ENCODE measurements around the gene NHSL1. TPM values are rescaled to one million over a fixed set of nuclear protein-coding genes. Genes with fewer than 3 reads are reported as not detected.
A peak's percentile ranks its signal among the peaks of the same experiment; 100 is the strongest.

NHSL1 gene
- polyA plus RNA-seq, 4 donors, result 11.3 to 71.0 (median 23.8) TPM

DNA sequence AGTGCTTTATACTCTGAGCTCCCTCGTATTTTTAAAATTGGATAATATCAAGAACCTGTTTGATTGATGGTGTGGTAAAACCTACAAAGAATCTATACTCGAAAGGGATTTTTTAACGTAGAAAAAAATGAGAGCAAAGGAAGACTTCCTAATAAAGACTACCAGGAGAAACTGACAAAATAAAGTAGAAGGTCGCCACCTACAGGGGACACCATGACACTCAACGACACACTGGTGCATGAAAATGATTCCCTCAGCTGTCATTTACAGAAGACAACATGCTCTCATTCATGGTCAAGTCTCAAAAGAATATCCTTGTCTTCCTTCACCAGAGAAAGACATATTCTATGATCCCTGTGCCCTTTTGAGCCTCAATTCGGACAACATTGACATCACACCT is 10.1 kb upstream of the NHSL1 start:
- Histone ChIP-seq H3K4me1 (ENCODE audit: control insufficient read depth in 3 of 3, insufficient read depth in 2 of 3, low read depth in 1 of 3, low read length in 2 of 3) (peaks cover 0 to 23% (median 0%) of the 10 kb centered on the region in 3 donors), H3K36me3 (ENCODE audit: control insufficient read depth in 3 of 3, insufficient read depth in 2 of 3, low read depth in 1 of 3, low read length in 3 of 3) (no peaks in the 10 kb centered on the region), H3K27me3 (ENCODE audit: control insufficient read depth in 3 of 3, insufficient read depth in 3 of 3, low read length in 3 of 3) (no peaks in the 10 kb centered on the region), H3K4me3 (ENCODE audit: low read depth in 1 of 3, low read length in 3 of 3) (no peak overlapping the region), H3K27ac (ENCODE audit: low read depth in 1 of 3, low read length in 2 of 3) (peak overlapping the region in 1 of 3 donors; percentile 96), H3K9me3 (ENCODE audit: control insufficient read depth in 2 of 2, insufficient read depth in 1 of 2, low read depth in 1 of 2, low read length in 1 of 2) (no peaks in the 10 kb centered on the region)
- WGBS, 3 donors, result 4 to 20% (median 11%) methylated on average over 6 of the region's 6 CpGs
- peak; percentile 83 for DNase-seq
- FAIRE-seq, result no peak

DNA sequence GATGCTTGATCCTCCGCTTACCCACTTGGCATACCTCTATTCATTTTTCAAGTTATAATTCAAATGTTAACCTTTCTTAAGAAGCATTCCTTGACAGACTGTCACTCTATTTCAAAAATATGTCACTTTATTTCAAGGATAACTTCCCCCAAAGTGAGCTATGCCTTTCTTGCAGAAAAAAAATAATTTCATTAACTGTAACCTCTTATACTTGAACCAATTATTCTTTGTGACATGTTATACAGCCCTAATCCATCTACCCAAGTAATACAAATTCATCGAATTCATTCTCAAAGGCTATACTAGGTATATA is 9.3 kb upstream of the NHSL1 start:
- FAIRE-seq, result no peak

DNA sequence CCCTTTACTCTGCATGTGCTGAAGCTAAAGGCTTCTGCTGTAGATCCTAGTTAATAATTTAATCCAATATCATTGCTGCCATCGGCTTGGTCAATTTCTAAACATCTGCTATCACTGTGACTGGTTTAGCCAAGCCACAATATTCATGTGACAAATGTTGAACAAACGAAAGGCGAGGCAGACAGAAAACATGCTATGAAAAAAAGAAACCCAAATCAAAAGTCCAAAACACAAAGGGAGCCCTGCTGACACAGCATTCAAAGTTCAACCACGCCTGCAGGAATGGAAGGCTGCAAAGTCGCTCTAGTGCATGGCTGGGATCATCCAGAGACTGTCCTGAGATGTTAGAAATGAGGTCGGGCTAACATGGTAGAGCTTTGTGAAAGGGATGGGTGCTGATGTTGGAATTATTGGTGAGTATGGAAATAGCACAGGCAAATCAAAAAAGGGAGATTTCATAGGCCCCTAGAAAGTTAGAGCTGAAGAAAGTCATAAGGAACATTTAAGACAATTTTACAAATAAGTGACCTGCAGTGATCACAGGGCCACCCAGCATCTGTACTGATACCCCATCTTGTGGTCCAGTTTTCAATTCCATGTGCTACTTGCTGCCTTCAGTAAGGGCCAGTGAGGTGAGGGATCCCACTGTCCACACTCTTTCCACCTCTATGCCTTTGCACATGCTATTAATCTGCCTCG is 8.8 kb upstream of the NHSL1 start:
- no peaks in the 10 kb centered on the region for H3K27me3 ChIP-seq (ENCODE audit: control insufficient read depth in 3 of 3, insufficient read depth in 3 of 3, low read length in 3 of 3)
- H3K9me3 ChIP-seq (ENCODE audit: control insufficient read depth in 2 of 2, insufficient read depth in 1 of 2, low read depth in 1 of 2, low read length in 1 of 2), result no peaks in the 10 kb centered on the region
- no peaks in the 10 kb centered on the region for H3K36me3 ChIP-seq (ENCODE audit: control insufficient read depth in 3 of 3, insufficient read depth in 2 of 3, low read depth in 1 of 3, low read length in 3 of 3)
- peak overlapping the region in 1 of 3 donors; percentile 96 for H3K27ac ChIP-seq (ENCODE audit: low read depth in 1 of 3, low read length in 2 of 3)
- WGBS, 3 donors, result 17 to 54% (median 33%) methylated on average over 7 of the region's 7 CpGs
- H3K4me3 ChIP-seq (ENCODE audit: low read depth in 1 of 3, low read length in 3 of 3), result no peak overlapping the region
- peak; percentile 84 to 96 for DNase-seq
- H3K4me1 ChIP-seq (ENCODE audit: control insufficient read depth in 3 of 3, insufficient read depth in 2 of 3, low read depth in 1 of 3, low read length in 2 of 3), result peaks cover 0 to 33% (median 0%) of the 10 kb centered on the region in 3 donors
- no peak for FAIRE-seq

More for the DNA sequence above, 9.3 kb upstream of the NHSL1 start:
- peaks cover 0 to 28% (median 0%) of the 10 kb centered on the region in 3 donors for H3K4me1 ChIP-seq (ENCODE audit: control insufficient read depth in 3 of 3, insufficient read depth in 2 of 3, low read depth in 1 of 3, low read length in 2 of 3)
- no peaks in the 10 kb centered on the region for H3K9me3 ChIP-seq (ENCODE audit: control insufficient read depth in 2 of 2, insufficient read depth in 1 of 2, low read depth in 1 of 2, low read length in 1 of 2)
- no peak overlapping the region for H3K4me3 ChIP-seq (ENCODE audit: low read depth in 1 of 3, low read length in 3 of 3)
- peak overlapping the region in 1 of 3 donors; percentile 96 for H3K27ac ChIP-seq (ENCODE audit: low read depth in 1 of 3, low read length in 2 of 3)
- no peak for DNase-seq
- no peaks in the 10 kb centered on the region for H3K27me3 ChIP-seq (ENCODE audit: control insufficient read depth in 3 of 3, insufficient read depth in 3 of 3, low read length in 3 of 3)
- no peaks in the 10 kb centered on the region for H3K36me3 ChIP-seq (ENCODE audit: control insufficient read depth in 3 of 3, insufficient read depth in 2 of 3, low read depth in 1 of 3, low read length in 3 of 3)
- WGBS, 3 donors, result 64 to 78% (median 70%) methylated on average over 2 of the region's 2 CpGs

DNA sequence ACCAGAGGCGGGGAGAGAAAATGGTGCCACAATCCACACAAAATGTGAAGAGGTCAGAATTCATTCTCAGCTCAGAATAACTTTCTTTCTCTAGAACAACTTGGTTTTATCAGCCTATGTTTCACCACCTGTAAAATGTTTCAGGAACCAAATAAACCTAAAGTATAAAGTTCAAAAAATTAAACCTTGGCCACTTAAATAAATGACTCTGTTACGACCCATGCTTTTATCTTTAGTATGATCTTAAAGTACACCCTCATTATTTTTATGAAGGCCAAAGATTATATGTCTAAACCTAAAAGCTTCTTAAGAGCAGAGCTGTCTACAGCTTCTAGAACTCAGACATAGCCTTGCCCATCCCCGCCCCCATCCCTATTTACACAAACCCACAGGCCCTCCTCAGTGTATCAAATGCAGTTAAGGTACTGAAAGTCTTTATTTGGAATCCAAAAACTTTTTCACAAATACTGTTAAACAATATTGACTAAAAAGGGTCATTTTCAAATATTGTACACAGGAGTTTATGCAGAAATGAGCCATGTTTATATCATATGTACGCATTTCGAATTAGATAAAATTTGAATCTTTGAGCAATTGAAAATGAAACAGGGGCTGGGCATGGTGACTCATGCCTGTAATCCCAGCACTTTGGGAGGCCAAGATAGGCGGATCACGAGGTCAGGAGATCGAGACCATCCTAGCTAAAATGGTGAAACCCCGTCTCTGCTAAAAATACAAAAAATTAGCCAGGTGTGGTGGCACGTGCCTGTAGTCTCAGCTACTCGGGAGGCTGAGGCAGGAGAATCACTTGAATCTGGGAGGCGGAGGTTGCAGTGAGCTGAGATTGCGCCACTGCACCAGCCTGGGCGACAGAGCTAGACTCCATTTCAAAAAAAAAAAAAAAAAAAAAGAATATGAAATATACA is 5.7 kb upstream of the NHSL1 start:
- Histone ChIP-seq H3K4me1 (ENCODE audit: control insufficient read depth in 3 of 3, insufficient read depth in 2 of 3, low read depth in 1 of 3, low read length in 2 of 3) (peaks cover 4 to 58% (median 4%) of the 10 kb centered on the region in 3 donors), H3K36me3 (ENCODE audit: control insufficient read depth in 3 of 3, insufficient read depth in 2 of 3, low read depth in 1 of 3, low read length in 3 of 3) (no peaks in the 10 kb centered on the region)
- no peak for FAIRE-seq

GRCh38 chr6:138503881-138504680 is 4.8 kb upstream of the NHSL1 start:
- DNase-seq (peak; percentile 92 to 93), FAIRE-seq (peak; percentile 39)
- H3K27ac ChIP-seq (ENCODE audit: low read depth in 1 of 3, low read length in 2 of 3), result peak overlapping the region; percentile 76 to 96 (median 79)
- H3K9me3 ChIP-seq (ENCODE audit: control insufficient read depth in 2 of 2, insufficient read depth in 1 of 2, low read depth in 1 of 2, low read length in 1 of 2), result no peaks in the 10 kb centered on the region
- WGBS, 3 donors, result 23 to 52% (median 31%) methylated on average over 7 of the region's 7 CpGs
- peaks cover 4 to 62% (median 4%) of the 10 kb centered on the region in 3 donors for H3K4me1 ChIP-seq (ENCODE audit: control insufficient read depth in 3 of 3, insufficient read depth in 2 of 3, low read depth in 1 of 3, low read length in 2 of 3)
- no peaks in the 10 kb centered on the region for H3K27me3 ChIP-seq (ENCODE audit: control insufficient read depth in 3 of 3, insufficient read depth in 3 of 3, low read length in 3 of 3)
- H3K4me3 ChIP-seq (ENCODE audit: low read depth in 1 of 3, low read length in 3 of 3), result peak overlapping the region in 2 of 3 donors; percentile 5 to 32
- H3K36me3 ChIP-seq (ENCODE audit: control insufficient read depth in 3 of 3, insufficient read depth in 2 of 3, low read depth in 1 of 3, low read length in 3 of 3), result no peaks in the 10 kb centered on the region

More for the DNA sequence above, 5.7 kb upstream of the NHSL1 start:
- Histone ChIP-seq H3K27me3 (ENCODE audit: control insufficient read depth in 3 of 3, insufficient read depth in 3 of 3, low read length in 3 of 3) (no peaks in the 10 kb centered on the region), H3K27ac (ENCODE audit: low read depth in 1 of 3, low read length in 2 of 3) (peak overlapping the region; percentile 70 to 96 (median 76)), H3K9me3 (ENCODE audit: control insufficient read depth in 2 of 2, insufficient read depth in 1 of 2, low read depth in 1 of 2, low read length in 1 of 2) (no peaks in the 10 kb centered on the region), H3K4me3 (ENCODE audit: low read depth in 1 of 3, low read length in 3 of 3) (no peak overlapping the region)
- DNase-seq, result peak; percentile 68 to 72
- 32 to 68% (median 52%) methylated on average over 14 of the region's 14 CpGs for WGBS, 3 donors

DNA sequence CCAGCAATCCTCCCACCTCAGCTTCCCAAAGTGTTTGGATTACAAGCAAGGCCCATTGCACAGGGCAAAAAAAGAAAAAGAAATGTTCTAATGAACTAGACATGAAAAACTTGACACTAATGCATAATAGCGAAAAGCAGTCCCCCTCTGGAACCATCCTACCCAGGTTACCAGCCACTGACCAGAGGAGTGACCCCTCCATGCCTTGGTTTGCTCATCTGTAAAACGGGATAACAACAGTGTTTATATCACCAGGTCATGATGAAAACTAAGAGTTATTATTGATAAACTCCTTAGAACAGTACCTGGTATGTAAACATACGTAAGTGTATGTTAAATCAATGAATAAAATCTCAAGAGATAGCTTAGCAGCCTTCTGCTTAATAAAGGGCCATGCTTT is 3.3 kb upstream of the NHSL1 start:
- Histone ChIP-seq H3K4me1 (ENCODE audit: control insufficient read depth in 3 of 3, insufficient read depth in 2 of 3, low read depth in 1 of 3, low read length in 2 of 3) (peaks cover 4 to 50% (median 4%) of the 10 kb centered on the region in 3 donors), H3K9me3 (ENCODE audit: control insufficient read depth in 2 of 2, insufficient read depth in 1 of 2, low read depth in 1 of 2, low read length in 1 of 2) (no peaks in the 10 kb centered on the region), H3K27ac (ENCODE audit: low read depth in 1 of 3, low read length in 2 of 3) (peak overlapping the region in 1 of 3 donors; percentile 96), H3K4me3 (ENCODE audit: low read depth in 1 of 3, low read length in 3 of 3) (no peak overlapping the region), H3K36me3 (ENCODE audit: control insufficient read depth in 3 of 3, insufficient read depth in 2 of 3, low read depth in 1 of 3, low read length in 3 of 3) (no peaks in the 10 kb centered on the region), H3K27me3 (ENCODE audit: control insufficient read depth in 3 of 3, insufficient read depth in 3 of 3, low read length in 3 of 3) (no peaks in the 10 kb centered on the region)
- DNase-seq (no peak), FAIRE-seq (no peak)
- 77 to 86% (median 79%) methylated on average over 3 of the region's 3 CpGs for WGBS, 3 donors

GRCh38 chr6:138500867-138501446 is 1.7 kb upstream of the NHSL1 start:
- DNase-seq (peak; percentile 52 to 67), FAIRE-seq (no peak)
- Histone ChIP-seq H3K4me3 (ENCODE audit: low read depth in 1 of 3, low read length in 3 of 3) (no peak overlapping the region), H3K27ac (ENCODE audit: low read depth in 1 of 3, low read length in 2 of 3) (peak overlapping the region in 2 of 3 donors; percentile 48 to 92), H3K4me1 (ENCODE audit: control insufficient read depth in 3 of 3, insufficient read depth in 2 of 3, low read depth in 1 of 3, low read length in 2 of 3) (peaks cover 4 to 46% (median 4%) of the 10 kb centered on the region in 3 donors), H3K27me3 (ENCODE audit: control insufficient read depth in 3 of 3, insufficient read depth in 3 of 3, low read length in 3 of 3) (no peaks in the 10 kb centered on the region), H3K9me3 (ENCODE audit: control insufficient read depth in 2 of 2, insufficient read depth in 1 of 2, low read depth in 1 of 2, low read length in 1 of 2) (no peaks in the 10 kb centered on the region), H3K36me3 (ENCODE audit: control insufficient read depth in 3 of 3, insufficient read depth in 2 of 3, low read depth in 1 of 3, low read length in 3 of 3) (peaks cover 0 to 3% (median 2%) of the 10 kb centered on the region in 3 donors)
- 18 to 54% (median 24%) methylated on average over 5 of the region's 5 CpGs for WGBS, 3 donors

Data from small intestine (tissue), 7 donors.